WI38 (cell line): ENCODE results near the gene TNFRSF8.

Experiments used
- H3K4me3 ChIP-seq: 2 replicates; pipeline ENCODE4 v1.5.1; 2011; ENCODE audit warnings: low read depth, mild to moderate bottlenecking, control low read depth, low read length
- CTCF ChIP-seq: IDR thresholded peaks from 2 replicates; pipeline ENCODE4 v1.5.1; 2012; ENCODE audit warnings: low read depth, mild to moderate bottlenecking, control low read depth, low read length

Gene TNFRSF8

GRCh38 chr1:12063141-12064072 is at the start of gene TNFRSF8:
Gene TNFRSF8 (plus strand): TSS chr1:12063303. CDS start chr1:12063599, 296 bp downstream.
- no peak for TF ChIP-seq CTCF
- H3K4me3 ChIP-seq, result no peak within 1 kb of the TSS

DNA sequence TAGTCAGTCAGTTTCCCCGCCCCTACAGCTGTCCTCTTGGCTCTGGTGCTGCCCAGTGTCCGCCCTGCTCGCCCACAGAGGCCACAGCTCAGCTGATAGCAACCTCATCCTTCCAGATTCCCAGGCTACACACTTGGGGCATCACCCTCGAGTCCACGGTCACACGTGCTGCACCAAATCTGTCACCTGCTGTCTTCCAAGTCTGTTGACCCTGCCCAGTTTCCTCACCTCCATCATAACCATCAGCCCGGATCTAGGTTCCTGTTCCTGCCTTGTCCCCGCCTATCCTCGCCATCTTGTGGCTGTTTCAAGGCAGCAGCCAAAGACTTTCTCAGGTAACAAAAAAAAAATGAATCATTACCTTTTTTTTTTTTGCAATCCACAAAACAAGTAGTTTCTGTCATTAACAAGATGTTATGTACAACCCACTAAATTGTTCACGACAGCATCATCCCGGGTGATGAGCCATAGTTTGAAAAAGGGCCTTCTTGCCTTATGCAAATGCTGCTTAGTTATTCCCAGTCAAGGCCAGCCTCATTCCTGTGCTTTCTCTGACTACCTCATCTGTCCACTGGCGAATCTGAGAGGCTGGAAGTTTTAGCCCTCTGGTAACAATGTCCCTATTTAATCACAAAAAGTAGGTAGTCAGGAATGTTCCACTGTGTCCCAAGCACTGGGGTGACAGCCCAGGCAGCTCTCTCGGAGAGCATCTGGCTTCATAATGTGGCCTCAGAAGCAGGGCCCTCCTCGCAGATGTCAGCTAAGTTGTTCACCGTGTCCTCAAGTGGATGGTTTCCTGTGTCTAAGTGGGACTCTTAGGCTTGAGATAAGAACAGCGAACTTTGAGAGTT is 48.7 kb upstream of the TNFRSF8 start:
- H3K4me3 ChIP-seq, result no peak overlapping the region
- TF ChIP-seq CTCF, result no peak

- no peak for TF ChIP-seq CTCF
These were observed 48.1 kb upstream of the TNFRSF8 start for GRCh38 chr1:12015001-12015491.

GRCh38 chr1:12015499-12015898 is 47.6 kb upstream of the TNFRSF8 start:
- no peak for TF ChIP-seq CTCF
- no peak overlapping the region for H3K4me3 ChIP-seq

More at GRCh38 chr1:12015001-12015491, 48.1 kb upstream of the TNFRSF8 start:
- H3K4me3 ChIP-seq, result no peak overlapping the region

- TF ChIP-seq CTCF, result no peak
- no peak overlapping the region for H3K4me3 ChIP-seq
These were observed 46.9 kb upstream of the TNFRSF8 start for GRCh38 chr1:12016182-12016581.

GRCh38 chr1:12019858-12020509 is 43.1 kb upstream of the TNFRSF8 start:
- H3K4me3 ChIP-seq, result peak overlapping the region; percentile 84
- no peak for TF ChIP-seq CTCF
